ENCODE results near the gene TNFRSF21. TPM values are rescaled to one million over a fixed set of nuclear protein-coding genes. Genes with fewer than 3 reads are reported as not detected.

Gene TNFRSF21
- total RNA-seq, 3 donors from 2014 or later = 54.8 to 92.5 (median 75.4) TPM

- Histone ChIP-seq H3K4me1 (ENCODE audit: low read depth) (peaks cover 8% of the 10 kb centered on the region), H3K9me3 (no peaks in the 10 kb centered on the region), H3K4me3 (no peak overlapping the region), H3K36me3 (ENCODE audit: low read depth) (no peaks in the 10 kb centered on the region)
- DNase-seq = peak; percentile 47 to 61 (median 50)
- intact Hi-C loops (cut with DNase I, micrococcal nuclease) = no loop called here
- ATAC-seq = peak; percentile 95
- no peak for TF ChIP-seq CTCF (IDR thresholded peaks at IDR 0.05)
Measured at GRCh38 chr6:47235964-47236760, 73.5 kb downstream of the TNFRSF21 start.

- ATAC-seq = no peak
- intact Hi-C loops (cut with DNase I, micrococcal nuclease) = no loop called here
Measured at GRCh38 chr6:47235421-47235820, 74.3 kb downstream of the TNFRSF21 start.

GRCh38 chr6:47234266-47234933, 75.3 kb downstream of the TNFRSF21 start:
- Histone ChIP-seq H3K4me3 (no peak overlapping the region), H3K4me1 (ENCODE audit: low read depth) (peaks cover 8% of the 10 kb centered on the region), H3K9me3 (no peaks in the 10 kb centered on the region), H3K36me3 (ENCODE audit: low read depth) (no peaks in the 10 kb centered on the region)
- ATAC-seq (no peak), DNase-seq (no peak)
- TF ChIP-seq CTCF (IDR thresholded peaks at IDR 0.05) = no peak
- intact Hi-C loops (cut with DNase I, micrococcal nuclease) = no loop called here

More at GRCh38 chr6:47235421-47235820, 74.3 kb downstream of the TNFRSF21 start:
- Histone ChIP-seq H3K9me3 (no peaks in the 10 kb centered on the region), H3K4me1 (ENCODE audit: low read depth) (peaks cover 8% of the 10 kb centered on the region), H3K4me3 (no peak overlapping the region), H3K36me3 (ENCODE audit: low read depth) (no peaks in the 10 kb centered on the region)
- DNase-seq = no peak
- TF ChIP-seq CTCF (IDR thresholded peaks at IDR 0.05) = no peak

GRCh38 chr6:47231151-47231550, 78.6 kb downstream of the TNFRSF21 start:
- Histone ChIP-seq H3K4me1 (ENCODE audit: low read depth) (no peaks in the 10 kb centered on the region), H3K9me3 (no peaks in the 10 kb centered on the region), H3K4me3 (no peak overlapping the region), H3K36me3 (ENCODE audit: low read depth) (no peaks in the 10 kb centered on the region)
- TF ChIP-seq CTCF (IDR thresholded peaks at IDR 0.05) = no peak
- intact Hi-C loops (cut with DNase I, micrococcal nuclease) = no loop called here
- no peak for DNase-seq
- ATAC-seq = no peak

GRCh38 chr6:47230579-47230978, 79.1 kb downstream of the TNFRSF21 start:
- DNase-seq (peak in 1 of 3 donors; percentile 57), ATAC-seq (peak; percentile 94)
- no peak for TF ChIP-seq CTCF (IDR thresholded peaks at IDR 0.05)
- H3K36me3 ChIP-seq (ENCODE audit: low read depth) = no peaks in the 10 kb centered on the region
- no peaks in the 10 kb centered on the region for H3K4me1 ChIP-seq (ENCODE audit: low read depth)
- no peak overlapping the region for H3K4me3 ChIP-seq
- intact Hi-C loops (cut with DNase I, micrococcal nuclease) = no loop called here
- no peaks in the 10 kb centered on the region for H3K9me3 ChIP-seq

Measured in mucosa of descending colon (tissue), 3 donors.